HepG2 (cell line): ENCODE data around the gene MFSD11. TPM values are rescaled to one million over a fixed set of nuclear protein-coding genes. Genes with fewer than 3 reads are reported as not detected.
A peak's percentile ranks its signal among the peaks of the same experiment; 100 is the strongest.

Experiments used
- DBP ChIP-seq: sonication (generic); formaldehyde crosslinking; IDR thresholded peaks from 2 replicates; pipeline ENCODE4 v1.4.0; 2020; ENCODE audit warnings: missing genetic modification reagents; ENCODE audit errors: not compliant biosample characterization
- E2F5 ChIP-seq: sonication (generic); formaldehyde crosslinking; conservative IDR thresholded peaks from 2 replicates; pipeline ENCODE4 v1.4.0; 2020; ENCODE audit warnings: missing genetic modification reagents
- ELF3 ChIP-seq: IDR thresholded peaks from 2 replicates; pipeline ENCODE4 v1.6.1; 2016; ENCODE audit warnings: missing genetic modification reagents, missing compliant biosample characterization
- FOXO1 ChIP-seq: sonication (generic); formaldehyde crosslinking; IDR thresholded peaks from 2 replicates; pipeline ENCODE4 v1.4.0; 2020; ENCODE audit warnings: missing genetic modification reagents
- HCFC1 ChIP-seq: fragments of 150-350 bp; IDR thresholded peaks from 2 replicates; pipeline ENCODE4 v1.6.1; 2014; ENCODE audit warnings: low read depth, low read length
- NFIC ChIP-seq: IDR thresholded peaks from 2 replicates; pipeline ENCODE4 v1.6.1; 2012; ENCODE audit warnings: mild to moderate bottlenecking, low read length, inconsistent platforms
- TRIM24 ChIP-seq: sonication (generic); formaldehyde crosslinking; IDR thresholded peaks from 2 replicates; pipeline ENCODE4 v1.8.0; 2022; ENCODE audit warnings: mild to moderate bottlenecking, missing genetic modification reagents
- ZNF629 ChIP-seq: sonication (generic); formaldehyde crosslinking; conservative IDR thresholded peaks from 2 replicates; pipeline ENCODE4 v1.5.0; 2020; ENCODE audit warnings: missing genetic modification reagents
- ZNF672 ChIP-seq: sonication (generic); formaldehyde crosslinking; IDR thresholded peaks from 2 replicates; pipeline ENCODE4 v1.8.1; 2022; ENCODE audit warnings: missing genetic modification reagents
- ZNF773 ChIP-seq: sonication (generic); formaldehyde crosslinking; IDR thresholded peaks from 2 replicates; pipeline ENCODE4 v1.4.0; 2020; ENCODE audit warnings: missing genetic modification reagents, borderline replicate concordance
- ZSCAN5A ChIP-seq: sonication (generic); formaldehyde crosslinking; IDR thresholded peaks from 2 replicates; pipeline ENCODE4 v1.8.0; 2022; ENCODE audit warnings: mild to moderate bottlenecking, missing genetic modification reagents, borderline replicate concordance
- polyA plus RNA-seq, 8 experiments: library from polyadenylated mRNA; depleted of rRNA in 3 of 8; stranded (reverse) in 7 of 8; unstranded in 1 of 8; fragments of >200 nt; fragmentation: Illumina TruSeq in 4 of 8; extraction: Trizol in 4 of 8; gene quantifications; 2 replicates each; pipeline versions ENCODE4 v1.2.1 to v1.2.3, GENCODE V29; 2011 to 2016; ENCODE audit warnings: low read depth in 4 of 8, missing spikeins in 1 of 8, mixed read lengths in 1 of 8; ENCODE audit not compliant: insufficient read depth in 1 of 8
- total RNA-seq, 5 experiments: library from RNA; depleted of rRNA; stranded (reverse); fragments of >200 nt; fragmentation: Illumina TruSeq; extraction: Trizol; gene quantifications; 2 replicates each; pipeline ENCODE4 v1.2.3, GENCODE V29; 2016; ENCODE audit warnings: low read depth in 1 of 5
- TF ChIP-seq, protein P1 (sequence below): sonication (generic); formaldehyde crosslinking; IDR thresholded peaks from 2 replicates; pipeline ENCODE4 v1.5.0; 2020; ENCODE audit warnings: mild to moderate bottlenecking, missing genetic modification reagents, borderline replicate concordance
- TF ChIP-seq, protein P2 (sequence below): sonication (generic); formaldehyde crosslinking; IDR thresholded peaks from 2 replicates; pipeline ENCODE4 v1.9.0; 2021; ENCODE audit warnings: mild to moderate bottlenecking, missing genetic modification reagents

The MFSD11 gene
- total and polyA plus RNA-seq, 2 of the 13 experiments (the other 11 are each of a cell fraction or from before 2014, with no cell fraction given): 26.1 to 36.3 TPM

DNA sequence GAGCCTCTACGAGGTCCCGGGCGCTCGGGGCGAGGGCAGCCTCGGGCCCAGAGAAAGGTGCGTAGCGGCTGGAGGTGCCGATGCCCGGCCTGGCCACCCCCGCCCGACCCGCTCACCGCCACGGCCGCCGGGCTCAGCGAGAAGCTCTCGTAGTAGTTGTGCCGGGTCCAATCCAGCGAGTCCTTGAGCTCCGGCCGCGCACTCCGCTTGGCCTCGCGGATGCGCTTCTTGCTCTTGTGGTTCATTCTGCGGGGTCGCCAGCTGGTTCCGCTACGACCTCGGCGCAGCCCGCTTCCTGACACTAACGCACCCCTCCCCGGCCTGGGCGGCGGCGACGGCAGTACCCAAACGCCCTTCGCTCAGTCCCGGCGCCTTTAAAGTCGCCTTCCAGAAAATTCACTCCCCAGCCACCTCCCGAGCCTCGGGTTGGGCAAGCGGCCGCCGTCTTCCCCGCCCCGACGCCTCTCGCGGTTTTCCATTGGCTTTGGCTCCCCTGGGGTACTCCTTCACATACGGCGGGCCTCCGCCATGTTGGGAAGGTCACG lies 11.6 kb upstream of the MFSD11 start, which contains the start of gene JMJD6 (continued):
- TF ChIP-seq, protein P1, sequence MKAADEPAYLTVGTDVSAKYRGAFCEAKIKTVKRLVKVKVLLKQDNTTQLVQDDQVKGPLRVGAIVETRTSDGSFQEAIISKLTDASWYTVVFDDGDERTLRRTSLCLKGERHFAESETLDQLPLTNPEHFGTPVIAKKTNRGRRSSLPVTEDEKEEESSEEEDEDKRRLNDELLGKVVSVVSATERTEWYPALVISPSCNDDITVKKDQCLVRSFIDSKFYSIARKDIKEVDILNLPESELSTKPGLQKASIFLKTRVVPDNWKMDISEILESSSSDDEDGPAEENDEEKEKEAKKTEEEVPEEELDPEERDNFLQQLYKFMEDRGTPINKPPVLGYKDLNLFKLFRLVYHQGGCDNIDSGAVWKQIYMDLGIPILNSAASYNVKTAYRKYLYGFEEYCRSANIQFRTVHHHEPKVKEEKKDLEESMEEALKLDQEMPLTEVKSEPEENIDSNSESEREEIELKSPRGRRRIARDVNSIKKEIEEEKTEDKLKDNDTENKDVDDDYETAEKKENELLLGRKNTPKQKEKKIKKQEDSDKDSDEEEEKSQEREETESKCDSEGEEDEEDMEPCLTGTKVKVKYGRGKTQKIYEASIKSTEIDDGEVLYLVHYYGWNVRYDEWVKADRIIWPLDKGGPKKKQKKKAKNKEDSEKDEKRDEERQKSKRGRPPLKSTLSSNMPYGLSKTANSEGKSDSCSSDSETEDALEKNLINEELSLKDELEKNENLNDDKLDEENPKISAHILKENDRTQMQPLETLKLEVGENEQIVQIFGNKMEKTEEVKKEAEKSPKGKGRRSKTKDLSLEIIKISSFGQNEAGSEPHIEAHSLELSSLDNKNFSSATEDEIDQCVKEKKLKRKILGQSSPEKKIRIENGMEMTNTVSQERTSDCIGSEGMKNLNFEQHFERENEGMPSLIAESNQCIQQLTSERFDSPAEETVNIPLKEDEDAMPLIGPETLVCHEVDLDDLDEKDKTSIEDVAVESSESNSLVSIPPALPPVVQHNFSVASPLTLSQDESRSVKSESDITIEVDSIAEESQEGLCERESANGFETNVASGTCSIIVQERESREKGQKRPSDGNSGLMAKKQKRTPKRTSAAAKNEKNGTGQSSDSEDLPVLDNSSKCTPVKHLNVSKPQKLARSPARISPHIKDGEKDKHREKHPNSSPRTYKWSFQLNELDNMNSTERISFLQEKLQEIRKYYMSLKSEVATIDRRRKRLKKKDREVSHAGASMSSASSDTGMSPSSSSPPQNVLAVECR: peak; percentile 94
- TF ChIP-seq ZNF672 (CRISPR knock-in tag) (no peak), ZNF773 (CRISPR knock-in tag) (peak; percentile 51; the same call in 1 of the 2 replicates), ZSCAN5A (no peak; the same call in 1 of the 2 replicates), NFIC (no peak), TRIM24 (CRISPR knock-in tag) (no peak), ZNF629 (no peak), HCFC1 (peak; percentile 39), ELF3 (CRISPR knock-in tag) (peak; percentile 57), E2F5 (CRISPR knock-in tag) (no peak), FOXO1 (peak; percentile 49), DBP (CRISPR knock-in tag) (no peak)
- TF ChIP-seq, protein P2, sequence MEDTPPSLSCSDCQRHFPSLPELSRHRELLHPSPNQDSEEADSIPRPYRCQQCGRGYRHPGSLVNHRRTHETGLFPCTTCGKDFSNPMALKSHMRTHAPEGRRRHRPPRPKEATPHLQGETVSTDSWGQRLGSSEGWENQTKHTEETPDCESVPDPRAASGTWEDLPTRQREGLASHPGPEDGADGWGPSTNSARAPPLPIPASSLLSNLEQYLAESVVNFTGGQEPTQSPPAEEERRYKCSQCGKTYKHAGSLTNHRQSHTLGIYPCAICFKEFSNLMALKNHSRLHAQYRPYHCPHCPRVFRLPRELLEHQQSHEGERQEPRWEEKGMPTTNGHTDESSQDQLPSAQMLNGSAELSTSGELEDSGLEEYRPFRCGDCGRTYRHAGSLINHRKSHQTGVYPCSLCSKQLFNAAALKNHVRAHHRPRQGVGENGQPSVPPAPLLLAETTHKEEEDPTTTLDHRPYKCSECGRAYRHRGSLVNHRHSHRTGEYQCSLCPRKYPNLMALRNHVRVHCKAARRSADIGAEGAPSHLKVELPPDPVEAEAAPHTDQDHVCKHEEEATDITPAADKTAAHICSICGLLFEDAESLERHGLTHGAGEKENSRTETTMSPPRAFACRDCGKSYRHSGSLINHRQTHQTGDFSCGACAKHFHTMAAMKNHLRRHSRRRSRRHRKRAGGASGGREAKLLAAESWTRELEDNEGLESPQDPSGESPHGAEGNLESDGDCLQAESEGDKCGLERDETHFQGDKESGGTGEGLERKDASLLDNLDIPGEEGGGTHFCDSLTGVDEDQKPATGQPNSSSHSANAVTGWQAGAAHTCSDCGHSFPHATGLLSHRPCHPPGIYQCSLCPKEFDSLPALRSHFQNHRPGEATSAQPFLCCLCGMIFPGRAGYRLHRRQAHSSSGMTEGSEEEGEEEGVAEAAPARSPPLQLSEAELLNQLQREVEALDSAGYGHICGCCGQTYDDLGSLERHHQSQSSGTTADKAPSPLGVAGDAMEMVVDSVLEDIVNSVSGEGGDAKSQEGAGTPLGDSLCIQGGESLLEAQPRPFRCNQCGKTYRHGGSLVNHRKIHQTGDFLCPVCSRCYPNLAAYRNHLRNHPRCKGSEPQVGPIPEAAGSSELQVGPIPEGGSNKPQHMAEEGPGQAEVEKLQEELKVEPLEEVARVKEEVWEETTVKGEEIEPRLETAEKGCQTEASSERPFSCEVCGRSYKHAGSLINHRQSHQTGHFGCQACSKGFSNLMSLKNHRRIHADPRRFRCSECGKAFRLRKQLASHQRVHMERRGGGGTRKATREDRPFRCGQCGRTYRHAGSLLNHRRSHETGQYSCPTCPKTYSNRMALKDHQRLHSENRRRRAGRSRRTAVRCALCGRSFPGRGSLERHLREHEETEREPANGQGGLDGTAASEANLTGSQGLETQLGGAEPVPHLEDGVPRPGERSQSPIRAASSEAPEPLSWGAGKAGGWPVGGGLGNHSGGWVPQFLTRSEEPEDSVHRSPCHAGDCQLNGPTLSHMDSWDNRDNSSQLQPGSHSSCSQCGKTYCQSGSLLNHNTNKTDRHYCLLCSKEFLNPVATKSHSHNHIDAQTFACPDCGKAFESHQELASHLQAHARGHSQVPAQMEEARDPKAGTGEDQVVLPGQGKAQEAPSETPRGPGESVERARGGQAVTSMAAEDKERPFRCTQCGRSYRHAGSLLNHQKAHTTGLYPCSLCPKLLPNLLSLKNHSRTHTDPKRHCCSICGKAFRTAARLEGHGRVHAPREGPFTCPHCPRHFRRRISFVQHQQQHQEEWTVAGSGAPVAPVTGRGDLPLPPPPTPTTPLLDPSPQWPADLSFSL (CRISPR knock-in tag): no peak
